ENCODE data around the gene GNAZ. TPM values are rescaled to one million over a fixed set of nuclear protein-coding genes. Genes with fewer than 3 reads are reported as not detected.

GNAZ gene
- total RNA-seq, 4 donors from 2014 or later = 5.6 to 21.6 (median 12.1) TPM

GRCh38 chr22:23054531-23055257 lies 15.6 kb upstream of the GNAZ start:
- no peaks in the 10 kb centered on the region for H3K36me3 ChIP-seq
- intact Hi-C loops (cut with DNase I; ENCODE audit: low total_unique reads) = no loop called here
- H3K27me3 ChIP-seq = no peaks in the 10 kb centered on the region
- no peak overlapping the region for H3K27ac ChIP-seq
- H3K4me3 ChIP-seq = no peak overlapping the region
- no peak for DNase-seq
- no peaks in the 10 kb centered on the region for H3K4me1 ChIP-seq
- no peak for TF ChIP-seq POLR2A (IDR thresholded peaks at IDR 0.05)
- peaks cover 0 to 7% of the 10 kb centered on the region in 2 donors for H3K9me3 ChIP-seq

GRCh38 chr22:23055449-23056179 lies 14.7 kb upstream of the GNAZ start:
- no peak for TF ChIP-seq POLR2A (IDR thresholded peaks at IDR 0.05)
- TF ChIP-seq, protein P1, sequence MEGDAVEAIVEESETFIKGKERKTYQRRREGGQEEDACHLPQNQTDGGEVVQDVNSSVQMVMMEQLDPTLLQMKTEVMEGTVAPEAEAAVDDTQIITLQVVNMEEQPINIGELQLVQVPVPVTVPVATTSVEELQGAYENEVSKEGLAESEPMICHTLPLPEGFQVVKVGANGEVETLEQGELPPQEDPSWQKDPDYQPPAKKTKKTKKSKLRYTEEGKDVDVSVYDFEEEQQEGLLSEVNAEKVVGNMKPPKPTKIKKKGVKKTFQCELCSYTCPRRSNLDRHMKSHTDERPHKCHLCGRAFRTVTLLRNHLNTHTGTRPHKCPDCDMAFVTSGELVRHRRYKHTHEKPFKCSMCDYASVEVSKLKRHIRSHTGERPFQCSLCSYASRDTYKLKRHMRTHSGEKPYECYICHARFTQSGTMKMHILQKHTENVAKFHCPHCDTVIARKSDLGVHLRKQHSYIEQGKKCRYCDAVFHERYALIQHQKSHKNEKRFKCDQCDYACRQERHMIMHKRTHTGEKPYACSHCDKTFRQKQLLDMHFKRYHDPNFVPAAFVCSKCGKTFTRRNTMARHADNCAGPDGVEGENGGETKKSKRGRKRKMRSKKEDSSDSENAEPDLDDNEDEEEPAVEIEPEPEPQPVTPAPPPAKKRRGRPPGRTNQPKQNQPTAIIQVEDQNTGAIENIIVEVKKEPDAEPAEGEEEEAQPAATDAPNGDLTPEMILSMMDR (IDR thresholded peaks at IDR 0.05) = no peak
- Histone ChIP-seq H3K4me3 (no peak overlapping the region), H3K9me3 (peaks cover 0 to 7% of the 10 kb centered on the region in 2 donors), H3K4me1 (no peaks in the 10 kb centered on the region), H3K27me3 (no peaks in the 10 kb centered on the region), H3K36me3 (no peaks in the 10 kb centered on the region), H3K27ac (no peak overlapping the region)
- intact Hi-C loops (cut with DNase I; ENCODE audit: low total_unique reads) = no loop called here
- DNase-seq = no peak

DNA sequence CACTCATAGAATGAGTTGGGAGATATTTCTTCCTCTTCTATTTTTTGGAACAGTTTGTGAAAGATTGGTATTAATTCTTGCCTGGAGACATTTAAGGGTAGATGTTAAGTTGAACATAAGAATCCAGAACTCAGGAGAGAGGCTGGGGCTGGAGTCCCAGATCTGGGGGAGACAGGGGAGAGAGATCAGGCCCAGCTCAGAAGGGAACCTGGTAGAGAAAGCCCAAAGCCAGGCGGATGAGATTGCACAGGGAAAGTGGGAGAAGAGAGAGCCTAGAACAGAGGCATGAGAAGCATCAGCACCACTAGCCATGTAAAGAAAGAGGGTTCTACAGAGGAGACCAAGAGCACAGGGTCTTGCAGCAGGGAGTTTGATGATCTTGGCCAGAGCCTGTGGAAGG lies 13.0 kb upstream of the GNAZ start:
- Histone ChIP-seq H3K27ac (no peak overlapping the region), H3K4me1 (no peaks in the 10 kb centered on the region), H3K4me3 (no peak overlapping the region), H3K27me3 (no peaks in the 10 kb centered on the region), H3K9me3 (peaks cover 0 to 7% of the 10 kb centered on the region in 2 donors), H3K36me3 (no peaks in the 10 kb centered on the region)
- intact Hi-C loops (cut with DNase I; ENCODE audit: low total_unique reads) = no loop called here
- DNase-seq = no peak
- TF ChIP-seq POLR2A (IDR thresholded peaks at IDR 0.05) = no peak
- TF ChIP-seq, protein P1 (IDR thresholded peaks at IDR 0.05) = no peak

GRCh38 chr22:23058063-23058462 lies 12.3 kb upstream of the GNAZ start:
- Histone ChIP-seq H3K4me3 (no peak overlapping the region), H3K27ac (no peak overlapping the region), H3K27me3 (no peaks in the 10 kb centered on the region), H3K4me1 (no peaks in the 10 kb centered on the region), H3K36me3 (no peaks in the 10 kb centered on the region), H3K9me3 (peaks cover 0 to 7% of the 10 kb centered on the region in 2 donors)
- no peak for DNase-seq
- intact Hi-C loops (cut with DNase I; ENCODE audit: low total_unique reads) = no loop called here
- no peak for TF ChIP-seq POLR2A (IDR thresholded peaks at IDR 0.05)
- TF ChIP-seq, protein P1 (IDR thresholded peaks at IDR 0.05) = no peak

- no peak for DNase-seq
- TF ChIP-seq POLR2A (IDR thresholded peaks at IDR 0.05) = no peak
- TF ChIP-seq, protein P1 (IDR thresholded peaks at IDR 0.05) = no peak
- Histone ChIP-seq H3K27ac (no peak overlapping the region), H3K27me3 (no peaks in the 10 kb centered on the region), H3K36me3 (no peaks in the 10 kb centered on the region), H3K4me3 (no peak overlapping the region), H3K4me1 (no peaks in the 10 kb centered on the region), H3K9me3 (peaks cover 0 to 7% of the 10 kb centered on the region in 2 donors)
- intact Hi-C loops (cut with DNase I; ENCODE audit: low total_unique reads) = no loop called here
Observed at GRCh38 chr22:23058481-23059283, 11.6 kb upstream of the GNAZ start.
